ENCODE data around the gene ZNF398.
A peak's percentile ranks its signal among the peaks of the same experiment; 100 is the strongest.

ZNF398 gene

GRCh38 chr7:149188213-149188612 lies 41.0 kb downstream of the ZNF398 start:
- Histone ChIP-seq H3K27me3 (ENCODE audit: insufficient read depth, low read depth, severe bottlenecking) (no peaks in the 10 kb centered on the region), H3K27ac (no peak overlapping the region), H3K4me3 (ENCODE audit: low read depth, low read length) (no peak overlapping the region), H3K36me3 (no peaks in the 10 kb centered on the region), H3K9me3 (ENCODE audit: severe bottlenecking) (no peaks in the 10 kb centered on the region)
- TF ChIP-seq CTCF (IDR thresholded peaks at IDR 0.05; ENCODE audit: low read depth, low read length) = no peak
- DNase-seq = no peak

- no peak overlapping the region for H3K27ac ChIP-seq
- no peak for DNase-seq
Observed at GRCh38 chr7:149188637-149189259, 41.5 kb downstream of the ZNF398 start.

GRCh38 chr7:149191851-149192250 lies 44.6 kb downstream of the ZNF398 start:
- H3K27ac ChIP-seq = no peak overlapping the region
- TF ChIP-seq CTCF (IDR thresholded peaks at IDR 0.05; ENCODE audit: low read depth, low read length) = no peak
- no peaks in the 10 kb centered on the region for H3K27me3 ChIP-seq (ENCODE audit: insufficient read depth, low read depth, severe bottlenecking)
- no peak for DNase-seq
- H3K9me3 ChIP-seq (ENCODE audit: severe bottlenecking) = no peaks in the 10 kb centered on the region
- no peak overlapping the region for H3K4me3 ChIP-seq (ENCODE audit: low read depth, low read length)
- H3K36me3 ChIP-seq = 0 out of 2 replicates have a peak, but pooled peaks cover 4% of the 10 kb centered on the region

More at GRCh38 chr7:149188637-149189259, 41.5 kb downstream of the ZNF398 start:
- H3K9me3 ChIP-seq (ENCODE audit: severe bottlenecking) = no peaks in the 10 kb centered on the region
- TF ChIP-seq CTCF (IDR thresholded peaks at IDR 0.05; ENCODE audit: low read depth, low read length) = no peak
- no peaks in the 10 kb centered on the region for H3K36me3 ChIP-seq
- no peak overlapping the region for H3K4me3 ChIP-seq (ENCODE audit: low read depth, low read length)
- H3K27me3 ChIP-seq (ENCODE audit: insufficient read depth, low read depth, severe bottlenecking) = no peaks in the 10 kb centered on the region

GRCh38 chr7:149194799-149195179 lies 47.5 kb downstream of the ZNF398 start:
- Histone ChIP-seq H3K27me3 (ENCODE audit: insufficient read depth, low read depth, severe bottlenecking) (no peaks in the 10 kb centered on the region), H3K36me3 (peaks cover 24% of the 10 kb centered on the region), H3K4me3 (ENCODE audit: low read depth, low read length) (peak overlapping the region; percentile 75), H3K9me3 (ENCODE audit: severe bottlenecking) (no peaks in the 10 kb centered on the region), H3K27ac (peak overlapping the region; percentile 92)
- TF ChIP-seq CTCF (IDR thresholded peaks at IDR 0.05; ENCODE audit: low read depth, low read length) = no peak
- DNase-seq = no peak

- H3K36me3 ChIP-seq = peaks cover 31% of the 10 kb centered on the region
- peak; percentile 93 for DNase-seq
- H3K4me3 ChIP-seq (ENCODE audit: low read depth, low read length) = peak within 1 kb of the TSS; percentile 79
- H3K27me3 ChIP-seq (ENCODE audit: insufficient read depth, low read depth, severe bottlenecking) = no peaks in the 10 kb centered on the region
- peak; percentile 76 for TF ChIP-seq CTCF (IDR thresholded peaks at IDR 0.05; ENCODE audit: low read depth, low read length)
- H3K9me3 ChIP-seq (ENCODE audit: severe bottlenecking) = no peaks in the 10 kb centered on the region
- H3K27ac ChIP-seq = peak within 1 kb of the TSS; percentile 92
Observed at GRCh38 chr7:149195180-149196150, 48.2 kb downstream of the ZNF398 start, which contains the start of gene ZNF282. TSS of gene ZNF282 (plus strand) at chr7:149195546. CDS start at chr7:149195590, 44 bp downstream.
